T follicular helper cell (primary cell): Measurements from ENCODE around the gene CES3.

Source experiments
- DNase-seq: peaks from one replicate; pipeline ENCODE4 v3.0.0-alpha.2; 2020; ENCODE audit warnings: low read depth
- total RNA-seq, 2 experiments: gene quantifications; one replicate each; lab custom pipeline; 2026; lab: John Stamatoyannopoulos, UW

The CES3 gene, protein sequence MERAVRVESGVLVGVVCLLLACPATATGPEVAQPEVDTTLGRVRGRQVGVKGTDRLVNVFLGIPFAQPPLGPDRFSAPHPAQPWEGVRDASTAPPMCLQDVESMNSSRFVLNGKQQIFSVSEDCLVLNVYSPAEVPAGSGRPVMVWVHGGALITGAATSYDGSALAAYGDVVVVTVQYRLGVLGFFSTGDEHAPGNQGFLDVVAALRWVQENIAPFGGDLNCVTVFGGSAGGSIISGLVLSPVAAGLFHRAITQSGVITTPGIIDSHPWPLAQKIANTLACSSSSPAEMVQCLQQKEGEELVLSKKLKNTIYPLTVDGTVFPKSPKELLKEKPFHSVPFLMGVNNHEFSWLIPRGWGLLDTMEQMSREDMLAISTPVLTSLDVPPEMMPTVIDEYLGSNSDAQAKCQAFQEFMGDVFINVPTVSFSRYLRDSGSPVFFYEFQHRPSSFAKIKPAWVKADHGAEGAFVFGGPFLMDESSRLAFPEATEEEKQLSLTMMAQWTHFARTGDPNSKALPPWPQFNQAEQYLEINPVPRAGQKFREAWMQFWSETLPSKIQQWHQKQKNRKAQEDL
- total RNA-seq = 0.09 to 0.24 reads per million in 2 experiments

DNA sequence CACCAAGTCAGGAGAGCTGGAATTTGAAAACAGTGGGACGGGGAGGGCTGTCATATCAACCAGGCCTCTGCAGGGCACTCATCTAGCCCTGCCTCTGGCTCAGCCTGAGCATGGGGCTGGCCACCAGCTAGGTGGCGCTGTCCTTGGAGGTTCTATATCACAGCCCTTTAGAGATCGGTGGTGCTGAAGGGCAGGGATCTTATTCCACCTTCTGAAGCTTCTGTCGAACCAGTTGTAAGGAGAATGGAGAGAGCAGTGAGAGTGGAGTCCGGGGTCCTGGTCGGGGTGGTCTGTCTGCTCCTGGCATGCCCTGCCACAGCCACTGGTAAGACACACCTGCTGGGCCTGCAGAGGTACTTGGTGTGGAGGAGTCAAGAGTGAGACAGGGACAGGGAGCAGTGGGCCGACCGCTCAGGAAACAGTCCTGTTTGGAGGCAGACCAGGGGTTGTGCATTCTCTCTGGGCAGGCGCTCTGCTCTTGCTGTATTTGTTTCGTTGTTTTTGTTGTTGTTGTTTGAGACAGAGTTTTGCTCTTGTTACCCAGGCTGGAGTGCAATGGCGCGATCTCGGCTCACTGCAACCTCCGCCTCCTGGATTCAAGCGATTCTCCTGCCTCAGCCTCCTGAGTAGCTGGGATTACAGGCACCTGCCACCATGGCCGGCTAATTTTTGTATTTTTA lies at the start of gene CES3:
Gene CES3 (plus strand): TSS at position 202 of the 680 bp plus-strand sequence. CDS start 42 bp downstream, at position 244.
- peak; percentile 34 for DNase-seq

DNA sequence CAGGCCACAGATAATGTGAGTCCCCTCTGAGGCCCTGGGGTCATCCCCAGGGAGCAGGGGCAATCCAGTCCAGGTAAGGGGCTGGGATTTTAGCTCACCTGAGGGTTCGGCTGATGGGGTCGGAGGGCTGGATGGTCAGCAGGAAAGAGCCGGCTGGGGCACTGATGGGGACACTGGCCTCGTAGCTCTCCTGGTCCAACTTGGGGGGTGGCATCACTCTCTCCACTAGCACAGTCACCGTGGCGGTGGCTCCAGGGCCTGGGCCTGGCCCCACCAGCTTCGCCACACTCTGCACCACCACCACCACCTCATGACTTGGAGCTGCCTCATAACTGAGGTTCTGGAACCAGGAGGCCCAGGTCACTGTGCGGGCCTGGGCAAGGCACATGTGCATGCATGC lies 49.3 kb upstream of the CES3 start:
- no peak for DNase-seq

DNA sequence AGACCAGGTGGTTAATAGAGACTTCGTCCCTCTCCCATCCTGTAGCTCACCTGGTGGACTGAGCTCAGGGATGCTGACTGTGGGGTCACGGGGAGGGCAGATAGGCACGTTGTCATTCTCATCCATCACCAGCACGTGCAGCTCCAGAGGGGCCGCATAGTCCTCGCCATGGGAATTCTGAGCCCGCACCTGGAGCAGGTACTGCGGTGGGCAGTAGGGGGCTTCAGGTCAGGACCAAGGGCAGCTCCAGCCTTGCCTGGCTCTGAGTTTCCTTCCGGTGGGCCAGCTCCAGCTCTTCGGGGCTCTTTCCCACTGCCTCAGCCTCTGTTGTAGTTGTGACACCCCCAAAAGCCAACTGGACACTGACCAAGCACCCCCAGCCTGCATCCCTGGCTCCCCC lies 48.0 kb upstream of the CES3 start:
- no peak for DNase-seq

DNA sequence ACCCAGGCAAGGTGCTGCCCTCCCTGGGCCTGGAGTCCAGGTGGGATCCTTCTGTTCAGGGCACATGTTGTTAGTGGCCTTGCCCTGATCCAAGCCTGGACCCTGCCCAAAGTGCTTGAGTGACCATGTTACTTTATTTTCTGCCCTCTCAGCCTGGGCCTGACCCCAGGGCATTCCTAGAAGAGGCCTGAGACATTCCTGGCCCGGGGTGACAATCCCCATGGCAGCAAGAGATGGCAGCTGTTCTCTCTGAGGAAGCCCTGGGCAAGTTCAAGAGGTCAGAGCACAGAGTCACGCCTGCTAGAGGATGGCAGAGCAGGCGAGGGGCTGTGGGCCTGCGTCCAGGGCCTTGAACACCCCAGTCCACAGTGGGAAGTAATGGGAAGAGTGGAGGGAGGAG lies 47.4 kb upstream of the CES3 start:
- DNase-seq = no peak

DNA sequence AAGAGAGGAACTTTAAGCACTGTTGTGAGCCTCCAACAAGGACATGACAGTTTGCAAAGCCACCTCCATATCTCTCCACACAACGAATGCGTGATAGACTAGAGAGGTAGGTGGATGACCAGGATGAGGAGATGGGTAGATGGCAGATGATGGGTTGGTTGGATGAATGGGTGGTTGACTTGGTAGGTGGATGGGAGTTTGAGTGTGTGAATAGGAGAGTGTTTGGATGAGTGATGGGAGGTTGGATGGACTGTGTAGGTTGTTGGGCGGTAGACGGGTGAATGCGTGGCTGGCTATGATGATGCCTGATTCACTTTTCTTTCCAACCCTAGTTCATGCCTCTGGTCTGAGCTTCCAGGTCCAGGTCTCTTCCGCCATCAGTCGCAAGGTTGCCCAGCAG lies 46.5 kb upstream of the CES3 start:
- no peak for DNase-seq

DNA sequence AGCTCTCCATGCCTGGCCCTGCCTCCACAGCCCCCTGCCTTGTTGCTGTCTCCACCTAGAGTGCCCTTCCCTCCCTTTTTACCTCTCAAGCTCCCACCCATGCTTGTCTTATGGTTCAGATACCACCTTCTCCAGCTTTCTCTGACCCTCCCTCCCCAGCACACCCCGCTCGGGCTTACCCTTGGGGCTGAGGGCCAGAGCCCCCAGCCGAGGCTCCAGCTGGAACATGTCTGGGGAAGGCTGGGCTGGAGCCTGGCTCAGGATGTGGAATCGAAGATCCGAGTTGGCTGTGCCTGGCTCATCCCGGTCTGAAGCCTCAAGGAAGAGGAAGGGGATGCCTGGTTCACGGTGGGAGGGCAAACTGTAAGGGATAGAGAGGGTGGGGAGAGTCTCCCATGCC lies 46.0 kb upstream of the CES3 start:
- no peak for DNase-seq

DNA sequence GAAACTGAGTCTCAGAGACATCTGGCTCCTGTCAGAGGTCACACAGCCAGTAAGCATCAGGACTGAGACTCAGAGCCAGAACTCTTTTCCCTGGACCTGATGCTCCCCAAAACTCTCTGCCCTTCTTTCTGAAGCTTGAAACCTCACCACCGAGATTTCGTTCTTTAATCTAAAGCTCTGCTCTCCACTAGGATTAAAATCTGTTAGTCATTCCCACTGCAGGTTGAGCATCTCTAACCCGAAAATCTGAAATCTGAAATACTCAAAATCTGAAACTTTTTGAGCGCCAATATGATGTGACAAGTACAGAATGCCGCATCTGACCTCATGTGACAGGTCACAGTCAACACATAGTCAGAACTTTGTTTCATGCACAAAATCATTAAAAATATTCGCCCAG lies 44.5 kb upstream of the CES3 start:
- no peak for DNase-seq

DNA sequence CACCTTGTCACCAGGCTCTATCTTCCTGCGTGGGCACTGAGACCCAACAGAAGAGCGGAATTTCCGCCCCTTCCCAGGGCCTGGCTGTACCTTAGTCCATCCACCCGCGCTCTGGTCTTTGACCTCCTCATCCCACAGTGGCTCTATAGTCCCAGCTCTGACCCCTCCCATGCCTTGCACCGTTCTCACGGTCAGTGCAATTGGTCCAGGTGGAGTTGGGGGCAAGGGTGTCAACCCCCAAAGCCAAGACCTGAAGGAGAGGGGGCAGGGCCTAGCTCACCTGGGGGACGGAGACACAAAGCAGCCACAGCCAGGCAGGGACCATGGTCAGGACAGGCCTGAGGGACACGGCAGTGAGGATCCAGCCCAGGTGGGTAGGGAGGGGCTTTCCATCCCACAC lies 43.3 kb upstream of the CES3 start:
- no peak for DNase-seq

DNA sequence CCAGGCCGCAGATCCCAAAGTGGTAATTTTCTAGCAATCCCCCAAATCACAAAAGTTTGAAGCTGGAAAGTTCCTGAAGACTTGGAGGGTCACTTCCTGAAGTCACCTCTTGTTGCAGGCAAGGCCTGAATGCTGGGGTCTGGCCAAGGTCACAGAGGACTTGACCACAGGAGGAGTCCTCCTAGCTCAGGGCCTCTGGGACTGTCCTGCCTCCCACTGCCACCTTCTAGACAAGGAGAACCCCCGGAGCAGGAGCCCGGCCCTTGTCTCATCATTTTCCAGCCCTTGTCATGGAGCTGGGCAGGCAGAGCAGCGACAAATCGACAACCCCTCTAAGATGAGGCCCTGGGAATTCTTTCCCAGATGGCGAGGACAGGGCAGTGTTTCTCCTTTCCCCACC lies 42.7 kb upstream of the CES3 start:
- DNase-seq = no peak

DNA sequence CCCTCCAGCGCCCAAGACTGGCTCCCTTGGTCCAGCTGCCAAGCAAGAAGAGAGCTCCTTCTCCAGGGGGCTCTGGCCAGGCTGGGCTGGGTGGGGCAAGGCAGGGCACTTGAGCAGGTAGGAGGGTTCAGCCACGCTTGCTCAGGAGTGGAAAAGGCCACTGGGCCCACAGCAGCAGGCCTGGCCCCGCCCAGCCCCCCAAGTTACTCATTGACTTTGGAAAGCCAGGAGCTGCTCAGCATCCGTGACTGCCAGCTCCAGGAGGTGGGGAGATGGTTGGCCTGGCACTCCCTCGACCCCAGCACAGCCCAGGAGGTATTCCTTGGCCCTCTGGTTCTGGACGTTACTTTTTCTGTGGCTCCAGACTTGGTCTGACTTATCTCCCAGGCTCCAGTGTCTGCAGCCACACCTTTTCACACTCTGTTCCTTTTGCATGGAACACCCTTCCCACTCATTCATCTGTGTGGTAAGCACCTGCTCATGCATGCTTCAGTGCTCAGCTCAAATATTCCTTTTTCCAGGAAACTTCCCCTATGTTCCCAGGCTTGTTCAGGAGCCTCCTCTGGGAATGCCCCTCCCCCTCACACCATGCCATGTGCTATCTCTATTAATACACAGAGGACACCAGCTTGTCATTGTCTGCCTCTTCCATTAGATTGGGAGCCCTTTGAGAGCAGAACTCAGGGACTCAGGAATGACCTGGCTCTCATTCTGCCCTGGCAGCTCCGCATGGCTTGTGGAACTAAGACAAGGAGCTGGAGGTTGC lies 42.1 kb upstream of the CES3 start, which contains the start of gene CDH16:
Gene CDH16 (minus strand): TSS at position 83 of the 766 bp plus-strand sequence. CDS start 820 bp downstream, outside the sequence.
- DNase-seq = no peak

DNA sequence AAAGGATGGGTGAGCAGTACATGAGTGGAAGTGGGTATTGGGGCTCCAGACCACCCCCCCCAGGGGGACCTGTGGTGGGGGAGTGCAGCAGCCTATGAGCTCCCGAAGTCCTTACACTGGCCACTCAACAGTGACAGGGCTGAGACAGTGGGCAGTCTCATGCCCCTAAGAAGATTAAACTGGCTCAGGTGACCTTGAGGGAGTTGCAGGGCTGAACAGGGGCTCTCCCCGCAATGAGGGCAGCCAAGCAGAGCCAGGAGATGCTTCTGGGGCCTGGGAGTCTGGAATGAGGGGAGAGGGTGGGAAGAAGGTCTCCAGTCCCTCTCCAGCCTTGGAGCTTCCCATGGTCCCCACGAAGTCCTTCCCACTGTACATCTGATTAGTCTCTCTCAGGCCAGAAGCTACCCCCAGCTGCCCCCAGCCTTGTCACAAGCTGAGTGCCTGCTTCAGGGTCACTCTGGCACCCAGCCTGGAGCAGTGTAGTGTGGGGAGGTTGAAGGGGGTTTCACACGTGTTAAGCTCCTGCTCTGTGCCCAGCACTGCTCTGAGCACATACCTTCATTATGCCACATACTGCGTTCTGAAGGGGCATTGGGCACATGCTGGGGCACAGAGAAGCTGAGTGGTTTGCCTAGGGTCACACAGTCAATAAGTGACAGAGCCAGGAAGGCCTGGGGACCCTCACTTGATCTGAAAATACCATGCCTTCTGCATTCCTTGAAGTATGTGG lies 41.3 kb upstream of the CES3 start:
- DNase-seq = no peak

DNA sequence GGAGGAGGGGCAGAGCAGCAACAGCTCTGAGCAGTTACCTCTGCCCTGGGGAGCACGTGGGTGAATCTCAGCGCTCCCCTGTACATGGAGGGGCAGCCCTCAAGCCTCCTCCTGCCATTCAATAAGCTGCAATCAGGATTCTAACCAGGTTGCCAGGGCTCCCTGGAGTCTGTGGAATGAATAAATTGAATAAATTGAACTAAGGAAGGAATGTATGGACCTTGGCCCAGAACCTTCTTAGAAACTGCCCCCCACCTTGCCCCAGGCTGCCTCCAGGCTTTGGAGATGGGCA lies 40.8 kb upstream of the CES3 start:
- no peak for DNase-seq

DNA sequence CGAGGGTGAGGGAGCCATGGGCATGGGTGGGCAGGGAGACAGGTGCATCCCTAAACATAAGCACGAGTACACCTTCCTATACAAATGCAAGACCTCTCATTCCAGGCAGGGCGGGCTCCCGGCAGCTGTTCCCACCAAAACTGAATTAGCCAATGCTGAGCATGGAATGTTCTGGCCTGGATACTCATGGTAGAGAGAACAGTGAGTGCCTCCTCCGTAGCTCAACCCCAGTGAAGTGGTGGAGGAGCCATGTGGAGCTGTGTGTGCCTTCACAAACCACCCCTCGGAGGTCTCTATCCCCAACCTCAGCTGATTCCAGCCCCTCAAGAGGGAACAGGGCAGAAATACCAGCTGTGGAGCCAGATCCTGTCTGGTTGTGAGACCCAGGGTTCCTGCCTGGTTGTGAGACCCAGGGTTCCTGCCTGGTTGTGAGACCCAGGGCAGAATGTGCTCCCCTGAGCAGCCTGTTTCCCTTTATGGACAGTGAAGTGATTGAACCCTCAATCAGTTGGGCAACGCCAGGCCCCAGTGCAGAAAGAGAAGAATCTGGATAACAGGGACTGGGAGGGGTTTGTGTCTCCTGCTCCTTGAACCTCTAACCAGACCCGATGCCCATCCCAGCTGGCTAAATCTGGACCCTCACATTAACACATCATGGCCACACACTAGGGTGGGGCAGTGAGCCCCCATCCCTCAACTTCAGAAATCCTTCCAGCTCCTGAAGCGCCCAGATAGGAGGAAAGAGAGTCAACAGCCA lies 40.0 kb upstream of the CES3 start:
- no peak for DNase-seq

DNA sequence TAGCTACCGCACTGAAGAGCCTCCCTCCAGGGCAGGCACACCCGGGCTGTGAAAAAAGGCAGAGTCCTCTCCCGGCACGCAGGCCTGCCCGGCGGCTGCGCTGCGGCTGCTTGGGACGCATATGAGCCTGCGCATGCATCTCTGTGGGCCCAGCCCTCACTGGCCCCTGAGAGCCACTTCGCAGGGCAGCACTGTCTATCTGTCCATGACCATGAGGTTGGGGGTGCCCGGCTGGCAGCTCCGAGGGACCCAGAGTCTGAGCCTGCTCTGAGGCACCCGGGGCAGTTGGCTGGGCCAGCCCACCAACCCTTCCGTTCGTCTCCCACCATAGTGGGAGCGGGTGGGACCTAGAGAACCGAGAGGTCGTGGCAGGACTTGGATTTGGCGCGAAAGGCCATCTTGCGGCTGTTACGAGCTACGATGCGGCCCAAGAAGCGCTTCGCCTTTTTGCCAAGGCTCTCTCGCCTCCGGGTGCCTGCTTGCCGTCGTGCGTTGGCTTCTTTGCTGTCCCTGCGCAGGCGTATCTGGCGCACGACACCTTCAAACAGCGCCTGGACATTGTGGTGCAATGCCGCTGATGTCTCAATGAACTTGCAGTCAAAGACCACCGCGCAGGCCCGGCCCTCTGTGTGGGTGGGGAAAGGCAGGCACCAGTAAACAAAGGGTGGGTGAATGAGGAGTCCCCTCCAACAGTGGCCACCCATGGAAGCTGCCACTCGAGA lies 39.2 kb upstream of the CES3 start:
- DNase-seq = no peak

DNA sequence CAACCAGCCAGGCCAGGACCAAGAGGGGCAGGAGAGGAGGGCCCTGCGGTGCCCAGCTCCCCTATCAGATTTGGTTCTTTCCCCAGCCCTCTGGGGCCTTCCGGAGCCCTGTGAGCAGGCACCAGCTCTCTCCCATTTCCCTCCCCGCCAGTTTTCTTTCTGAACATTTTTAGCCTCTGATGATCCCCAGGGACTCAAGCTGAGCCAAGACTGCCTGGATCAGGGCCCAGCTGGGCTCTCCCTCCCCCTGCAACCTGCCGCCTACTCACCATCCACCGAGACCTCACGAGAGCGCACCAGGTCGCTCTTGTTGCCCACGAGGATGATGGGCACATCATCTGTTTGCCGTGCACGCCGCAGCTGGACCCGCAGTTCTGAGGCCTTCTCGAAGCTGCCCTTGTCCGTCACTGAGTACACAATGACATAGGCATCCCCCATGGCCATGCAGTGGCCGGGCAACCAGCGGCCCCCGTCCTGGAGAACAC lies 37.8 kb upstream of the CES3 start:
- no peak for DNase-seq

DNA sequence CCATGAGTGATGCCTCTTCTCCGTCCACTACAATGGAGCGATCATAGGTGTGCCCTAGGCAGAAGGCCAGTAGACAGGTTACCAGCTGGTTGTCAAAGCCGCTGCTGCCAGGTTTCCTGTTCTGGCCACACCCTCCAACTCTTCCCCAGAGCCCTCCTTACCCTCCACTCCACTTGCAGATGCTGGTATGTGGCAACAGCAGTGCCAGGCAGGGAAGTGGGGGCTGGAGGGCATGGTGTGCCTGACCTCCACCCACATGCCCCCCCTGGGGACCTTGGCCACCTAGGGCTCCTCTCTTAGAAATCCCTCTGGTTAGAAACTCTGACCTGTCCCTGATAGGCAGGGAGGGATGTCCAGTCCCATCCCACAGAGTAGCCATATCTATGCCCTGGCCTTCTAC lies 37.2 kb upstream of the CES3 start:
- DNase-seq = no peak

DNA sequence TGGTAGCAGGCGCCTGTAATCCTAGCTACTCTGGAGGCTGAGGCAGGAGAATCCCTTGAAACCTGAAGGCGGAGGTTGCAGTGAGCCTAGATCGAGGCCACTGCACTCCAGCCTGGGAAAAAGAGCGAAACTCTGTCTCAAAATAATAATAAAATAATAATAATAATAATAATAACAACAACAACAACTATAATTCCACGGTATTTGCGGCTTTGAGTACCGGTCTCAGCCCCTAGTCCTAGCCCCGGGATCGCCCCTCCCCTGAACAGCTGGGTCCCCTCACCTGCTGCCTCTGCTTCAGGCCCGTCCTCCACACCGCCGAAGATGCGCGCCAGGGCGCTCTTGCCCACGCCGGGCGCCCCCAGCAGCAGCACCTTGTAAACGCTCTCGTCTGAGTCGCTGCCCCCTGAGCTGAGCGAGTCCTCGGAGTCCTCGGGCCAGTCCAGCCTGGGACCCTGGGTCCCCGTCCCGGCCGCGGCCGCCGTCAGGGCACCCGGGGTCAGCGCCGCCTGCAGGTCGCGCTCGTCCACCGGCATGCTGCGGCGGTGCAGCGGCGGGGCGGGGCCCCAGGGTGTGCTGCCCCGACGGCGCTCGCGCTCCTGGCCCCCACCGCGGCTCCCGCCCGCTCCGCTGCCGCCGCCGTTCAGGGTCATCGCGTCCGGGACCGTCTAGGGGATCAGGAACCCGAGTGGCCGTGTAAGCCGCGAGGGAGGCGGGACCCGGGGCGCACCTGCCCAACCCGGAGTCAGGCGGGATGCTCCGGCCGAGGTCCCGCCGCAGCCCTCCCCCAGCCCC lies 36.3 kb upstream of the CES3 start:
- DNase-seq = peak; percentile 12

DNA sequence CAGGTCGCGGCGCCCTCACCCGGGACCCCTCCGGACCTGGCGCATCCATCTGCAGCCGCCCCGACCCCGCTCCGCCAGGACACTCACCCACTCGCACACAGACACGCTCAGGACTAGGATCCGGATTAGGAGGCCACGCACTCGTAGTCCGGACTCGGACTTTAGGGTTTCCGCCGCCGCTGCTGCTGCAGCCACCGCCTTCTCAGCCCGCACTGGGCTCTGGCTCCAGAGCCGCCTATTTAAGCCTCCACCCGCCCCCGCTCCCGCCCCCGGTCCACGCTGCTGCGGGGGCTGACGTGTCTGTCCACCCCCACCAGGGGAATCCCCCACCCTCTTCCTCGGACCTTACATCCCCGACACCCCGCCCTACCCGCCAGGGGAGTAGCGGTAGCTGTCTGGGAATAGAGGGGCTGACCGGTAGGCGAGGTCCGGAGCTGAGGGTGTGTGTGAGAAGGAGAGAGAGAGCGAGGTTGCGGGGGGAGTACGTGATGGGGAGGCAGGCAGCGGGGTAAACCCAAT lies 35.7 kb upstream of the CES3 start, which contains the start of gene RRAD:
Gene RRAD (minus strand): TSS at position 214 of the 519 bp plus-strand sequence. CDS start 356 bp downstream, outside the sequence.
- DNase-seq = no peak
